AG09309 (cell line): ENCODE measurements around the gene MPPE1.
"Not testable (repeated sequence)": the region's sequence is repeated elsewhere in the genome, so short reads cannot be mapped to it uniquely, and the experiment has no call there.

Experiments used
- DNase-seq: peaks from one replicate; pipeline ENCODE4 v3.0.0-alpha.2; 2010; ENCODE audit warnings: low read depth
- H3K4me3 ChIP-seq: 2 replicates; pipeline ENCODE4 v1.5.1; 2011; ENCODE audit warnings: mild to moderate bottlenecking, low read depth, low read length, moderate library complexity; ENCODE audit not compliant: control insufficient read depth
- CTCF ChIP-seq: IDR thresholded peaks from 2 replicates; pipeline ENCODE4 v1.5.1; 2011; ENCODE audit warnings: mild to moderate bottlenecking, low read depth, low read length, inconsistent platforms; ENCODE audit not compliant: insufficient read depth, control insufficient read depth; ENCODE audit errors: missing control alignments

MPPE1 gene

GRCh38 chr18:11905613-11906012 is 2.5 kb downstream of the MPPE1 start:
- no peak for TF ChIP-seq CTCF
- no peak for DNase-seq
- H3K4me3 ChIP-seq, result no peak overlapping the region

GRCh38 chr18:11902522-11903292 is 5.4 kb downstream of the MPPE1 start:
- no peak for TF ChIP-seq CTCF
- no peak for DNase-seq
- no peak overlapping the region for H3K4me3 ChIP-seq

GRCh38 chr18:11901826-11902438 is 6.2 kb downstream of the MPPE1 start:
- no peak overlapping the region for H3K4me3 ChIP-seq
- DNase-seq, result no peak
- TF ChIP-seq CTCF, result no peak

GRCh38 chr18:11899063-11899462 is 9.1 kb downstream of the MPPE1 start:
- DNase-seq, result no peak
- TF ChIP-seq CTCF, result no peak
- H3K4me3 ChIP-seq, result no peak overlapping the region

GRCh38 chr18:11897781-11898180 is 10.3 kb downstream of the MPPE1 start:
- no peak overlapping the region for H3K4me3 ChIP-seq
- no peak for TF ChIP-seq CTCF

GRCh38 chr18:11892438-11892837 is 15.7 kb downstream of the MPPE1 start:
- not testable (repeated sequence) for H3K4me3 ChIP-seq, DNase-seq

More at GRCh38 chr18:11897781-11898180, 10.3 kb downstream of the MPPE1 start:
- no peak for DNase-seq

- no peak overlapping the region for H3K4me3 ChIP-seq
- no peak for TF ChIP-seq CTCF
- no peak for DNase-seq
Observed at GRCh38 chr18:11891737-11892136, 16.4 kb downstream of the MPPE1 start.
